H1 (cell line): ENCODE data around the gene SHISAL1. TPM values are rescaled to one million over a fixed set of nuclear protein-coding genes. Genes with fewer than 3 reads are reported as not detected.
A peak's percentile ranks its signal among the peaks of the same experiment; 100 is the strongest.

ENCODE experiments used
- CTCF ChIA-PET: fragments of 300-600 bp; sonication (Branson Sonifier 250); formaldehyde crosslinking; loops from one replicate; lab custom pipeline; 2021; ENCODE audit not compliant: partially characterized antibody; lab: Charles Lee
- POLR2A ChIA-PET: fragments of 300-600 bp; sonication (Branson Sonifier 250); formaldehyde crosslinking; loops from one replicate; lab custom pipeline; 2021; ENCODE audit warnings: inconsistent platforms; ENCODE audit not compliant: partially characterized antibody; lab: Charles Lee
- DNase-seq, 2 experiments: peaks; one replicate each; pipeline versions ENCODE4 v3.0.0 to v3.0.0-alpha.2; 2010 to 2022; ENCODE audit warnings: low spot score in 2 of 2, low read depth in 1 of 2, mixed read lengths in 1 of 2
- FAIRE-seq: peaks from 2 replicates; lab custom pipeline; 2011; peaks lifted over from hg19 to GRCh38; lab: Jason Lieb, UNC
- H2AFZ ChIP-seq: 2 replicates; pipeline ENCODE4 v1.8.1; 2012; ENCODE audit warnings: low read length, inconsistent platforms
- H2AK5ac ChIP-seq: 2 replicates; pipeline ENCODE4 v1.6.1; 2013; ENCODE audit warnings: low read depth, low read length
- H2BK120ac ChIP-seq: replicated peaks from 2 replicates; pipeline ENCODE3; 2013; ENCODE audit warnings: low read depth, low read length, inconsistent platforms
- H2BK12ac ChIP-seq: 2 replicates; pipeline ENCODE4 v1.6.1; 2013; ENCODE audit warnings: low read depth, low read length
- H2BK15ac ChIP-seq: 2 replicates; pipeline ENCODE4 v1.6.1; 2013; ENCODE audit warnings: low read length
- H2BK20ac ChIP-seq: 2 replicates; pipeline ENCODE4 v1.6.1; 2013; ENCODE audit warnings: low read length
- H2BK5ac ChIP-seq: 2 replicates; pipeline ENCODE4 v1.6.1; 2013; ENCODE audit warnings: low read depth, low read length
- H3K14ac ChIP-seq: 2 replicates; pipeline ENCODE4 v1.6.1; 2013; ENCODE audit warnings: inconsistent platforms; ENCODE audit not compliant: insufficient read length
- H3K18ac ChIP-seq: 2 replicates; pipeline ENCODE4 v1.6.1; 2013; ENCODE audit warnings: low read length; ENCODE audit errors: extremely low read depth
- H3K23ac ChIP-seq: 2 replicates; pipeline ENCODE4 v1.6.1; 2013; ENCODE audit warnings: inconsistent platforms; ENCODE audit not compliant: insufficient read length
- H3K23me2 ChIP-seq: 2 replicates; pipeline ENCODE4 v1.6.1; 2013; ENCODE audit warnings: low read depth, low read length
- H3K27ac ChIP-seq: 2 replicates; pipeline ENCODE4 v1.6.1; 2011; ENCODE audit warnings: low read depth, low read length, inconsistent platforms
- H3K27me3 ChIP-seq, 4 experiments: replicated peaks in 1 of 4; 1 replicate in 1 of 4; 2 replicates in 3 of 4; pipeline versions ENCODE4 v1.6.1 to v1.8.1; 2011 to 2013; ENCODE audit warnings: low read length in 3 of 4, mild to moderate bottlenecking in 3 of 4, inconsistent platforms in 2 of 4, mixed read lengths in 2 of 4, moderate library complexity in 1 of 4; ENCODE audit not compliant: control insufficient read depth in 3 of 4, insufficient read depth in 3 of 4; ENCODE audit errors: extremely low read depth in 1 of 4
- H3K36me3 ChIP-seq, 4 experiments: 2 replicates each; pipeline versions ENCODE4 v1.6.1 to v1.8.1; 2011 to 2013; ENCODE audit warnings: mild to moderate bottlenecking in 4 of 4, low read length in 3 of 4, moderate library complexity in 2 of 4, control low read depth in 1 of 4, inconsistent platforms in 1 of 4; ENCODE audit not compliant: insufficient read depth in 4 of 4, control insufficient read depth in 2 of 4
- H3K4ac ChIP-seq: replicated peaks from 2 replicates; pipeline ENCODE3; 2013; ENCODE audit warnings: low read length, low read depth, mixed read lengths, inconsistent platforms; ENCODE audit not compliant: insufficient read length
- H3K4me1 ChIP-seq, 4 experiments: replicated peaks in 1 of 4; 1 replicate in 1 of 4; 2 replicates in 3 of 4; pipeline versions ENCODE4 v1.6.1 to v1.8.1; 2011 to 2013; ENCODE audit warnings: low read length in 3 of 4, inconsistent platforms in 2 of 4, mixed read lengths in 1 of 4; ENCODE audit not compliant: insufficient read depth in 4 of 4, control insufficient read depth in 3 of 4
- H3K4me2 ChIP-seq, 2 experiments: 2 replicates each; pipeline versions ENCODE4 v1.6.1 to v1.8.1; 2011 to 2013; ENCODE audit warnings: low read depth in 2 of 2, low read length in 2 of 2, control low read depth in 1 of 2, inconsistent platforms in 1 of 2, mild to moderate bottlenecking in 1 of 2; ENCODE audit not compliant: insufficient read depth in 1 of 2
- H3K4me3 ChIP-seq, 4 experiments: fragments of 200-600, 300-600 bp in 1 of 4; sonication (generic), shearing (Covaris generic), sonication (Bioruptor Twin) in 1 of 4; 2 replicates each; pipeline versions ENCODE4 v1.5.1 to v1.8.1; 2011 to 2016; ENCODE audit warnings: low read length in 4 of 4, low read depth in 3 of 4, control low read depth in 2 of 4, inconsistent platforms in 2 of 4, mild to moderate bottlenecking in 2 of 4, mixed read lengths in 1 of 4, moderate library complexity in 1 of 4; ENCODE audit not compliant: insufficient read depth in 2 of 4; ENCODE audit errors: extremely low read depth in 1 of 4
- H3K56ac ChIP-seq: replicated peaks from 2 replicates; pipeline ENCODE3; 2013; ENCODE audit warnings: low read depth, mild to moderate bottlenecking, mixed read lengths, low read length, inconsistent platforms; ENCODE audit not compliant: insufficient read length
- H3K79me1 ChIP-seq: 2 replicates; pipeline ENCODE4 v1.6.1; 2013; ENCODE audit warnings: low read depth, low read length, control low read depth
- H3K79me2 ChIP-seq, 2 experiments: 2 replicates each; pipeline versions ENCODE4 v1.6.1 to v1.8.1; 2012 to 2013; ENCODE audit warnings: low read length in 2 of 2, mild to moderate bottlenecking in 2 of 2, inconsistent platforms in 1 of 2; ENCODE audit not compliant: insufficient read depth in 2 of 2, control insufficient read depth in 1 of 2
- H3K9ac ChIP-seq, 4 experiments: replicated peaks in 1 of 4; 1 replicate in 1 of 4; 2 replicates in 3 of 4; pipeline versions ENCODE4 v1.6.1 to v1.8.1; 2011 to 2013; ENCODE audit warnings: low read depth in 3 of 4, low read length in 3 of 4, control low read depth in 2 of 4, mild to moderate bottlenecking in 2 of 4, moderate library complexity in 2 of 4, inconsistent platforms in 1 of 4; ENCODE audit errors: extremely low read depth in 1 of 4
- H3K9me3 ChIP-seq, 2 experiments: 2 replicates each; pipeline versions ENCODE4 v1.6.1 to v1.8.1; 2012 to 2013; ENCODE audit warnings: mild to moderate bottlenecking in 2 of 2, moderate library complexity in 2 of 2, control low read depth in 1 of 2, inconsistent platforms in 1 of 2, low read depth in 1 of 2, low read length in 1 of 2, mixed read lengths in 1 of 2; ENCODE audit not compliant: insufficient read depth in 2 of 2
- H4K20me1 ChIP-seq, 2 experiments: replicated peaks in 1 of 2; 2 replicates each; pipeline versions ENCODE3 to v1.8.1; 2011 to 2013; ENCODE audit warnings: inconsistent platforms in 2 of 2, low read length in 2 of 2, mild to moderate bottlenecking in 1 of 2; ENCODE audit not compliant: insufficient read depth in 2 of 2, control insufficient read depth in 1 of 2
- H4K5ac ChIP-seq: 2 replicates; pipeline ENCODE4 v1.6.1; 2013; ENCODE audit warnings: low read length, low read depth, mixed read lengths, inconsistent platforms; ENCODE audit not compliant: insufficient read length
- H4K8ac ChIP-seq: 2 replicates; pipeline ENCODE4 v1.8.0; 2013; ENCODE audit warnings: mild to moderate bottlenecking, moderate library complexity, low read length, inconsistent platforms; ENCODE audit not compliant: insufficient read depth; ENCODE audit errors: extremely low read depth
- H4K91ac ChIP-seq: replicated peaks from 2 replicates; pipeline ENCODE3; 2013; ENCODE audit warnings: low read length, mixed read lengths, inconsistent platforms; ENCODE audit not compliant: insufficient read length
- ATF3 ChIP-seq: IDR thresholded peaks from 2 replicates; pipeline ENCODE4 v1.6.1; 2011; ENCODE audit warnings: low read depth, mild to moderate bottlenecking, low read length; ENCODE audit not compliant: insufficient read depth
- BRCA1 ChIP-seq: IDR thresholded peaks from 2 replicates; pipeline ENCODE4 v1.6.1; 2012; ENCODE audit warnings: low read depth, low read length, improper control_type of control experiment
- CHD2 ChIP-seq: IDR thresholded peaks from 2 replicates; pipeline ENCODE4 v1.6.1; 2012; ENCODE audit warnings: low read length, improper control_type of control experiment
- E2F6 ChIP-seq: IDR thresholded peaks from 2 replicates; pipeline ENCODE4 v1.6.1; 2012; ENCODE audit warnings: inconsistent platforms
- HDAC6 ChIP-seq: IDR thresholded peaks from one replicate; pipeline ENCODE4 v1.7.1; 2012; ENCODE audit warnings: low read depth, mild to moderate bottlenecking, inconsistent platforms, low read length, moderate library complexity
- MAFK ChIP-seq: IDR thresholded peaks from 2 replicates; pipeline ENCODE4 v1.6.1; 2012; ENCODE audit warnings: low read depth, mild to moderate bottlenecking, improper control_type of control experiment, low read length
- POLR2AphosphoS5 ChIP-seq: IDR thresholded peaks from 2 replicates; pipeline ENCODE4 v1.6.1; 2011; ENCODE audit warnings: low read depth, low read length
- RXRA ChIP-seq: IDR thresholded peaks from 2 replicates; pipeline ENCODE4 v1.6.1; 2011; ENCODE audit warnings: low read depth, mild to moderate bottlenecking, low read length, moderate library complexity; ENCODE audit not compliant: insufficient read depth
- SIN3A ChIP-seq, 2 experiments: IDR thresholded peaks in 1 of 2; conservative IDR thresholded peaks in 1 of 2; 2 replicates each; pipeline ENCODE4 v1.6.1; 2011 to 2012; ENCODE audit warnings: low read length in 2 of 2, improper control_type of control experiment in 1 of 2, low read depth in 1 of 2, mild to moderate bottlenecking in 1 of 2
- SIRT6 ChIP-seq: IDR thresholded peaks from one replicate; pipeline ENCODE4 v1.7.1; 2012; ENCODE audit warnings: low read length, inconsistent platforms
- TAF7 ChIP-seq: optimal IDR thresholded peaks from 2 replicates; pipeline ENCODE3; 2011; ENCODE audit warnings: low read depth, mild to moderate bottlenecking, inconsistent platforms, low read length, moderate library complexity, borderline replicate concordance
- WGBS, 2 experiments: shearing (Covaris generic) in 1 of 2; methylation state at CpG; one replicate each; pipeline versions ENCODE4 v1.1.6 to v1.1.7; 2013 to 2015; ENCODE audit warnings: low lambda C conversion rate in 2 of 2, mixed read lengths in 2 of 2, inconsistent platforms in 1 of 2, low coverage in 1 of 2, missing lambda C conversion rate in 1 of 2; ENCODE audit not compliant: insufficient replicate concordance in 2 of 2, insufficient coverage in 1 of 2, insufficient read length in 1 of 2; ENCODE audit errors: extremely low coverage in 1 of 2, missing lambda C conversion rate in 1 of 2; 5-methylcytosine and 5-hydroxymethylcytosine counted together
- polyA plus RNA-seq, 7 experiments: library from polyadenylated mRNA; depleted of rRNA in 3 of 7; stranded (reverse) in 5 of 7; unstranded in 2 of 7; fragments of >200 nt in 5 of 7; fragments of 200-250 nt in 2 of 7; gene quantifications; 1 replicate in 5 of 7; 2 replicates in 1 of 7; 4 replicates in 1 of 7; pipeline versions ENCODE4 v1.2.1 to v1.2.3, GENCODE V29; 2011 to 2013; ENCODE audit warnings: missing spikeins in 2 of 7, mixed read lengths in 2 of 7
- total RNA-seq: library from RNA; stranded (reverse); fragmentation: NEBNext Ultra II Directional; extraction: Animal tissue kit (Norgen Biotek cat#: 25700); gene quantifications from 2 replicates; pipeline ENCODE4 v1.2.1, GENCODE V29; 2021

The SHISAL1 gene
- total and polyA plus RNA-seq, 2 of the 8 experiments (the other 6 are each of a cell fraction or from before 2014, with no cell fraction given), result 3.7 to 5.8 TPM

GRCh38 chr22:44361391-44362126 lies 48.8 kb upstream of the SHISAL1 start:
- DNase-seq (no peak), FAIRE-seq (no peak)
- no peak overlapping the region for H3K18ac ChIP-seq
- H2BK15ac ChIP-seq, result no peak overlapping the region
- H2AFZ ChIP-seq, result no peak overlapping the region
- peaks cover 0 to 2% (median 0%) of the 10 kb centered on the region in 4 experiments; a peak in 2 of 7 replicates for H3K4me1 ChIP-seq
- peak overlapping the region; percentile 42 for H3K4ac ChIP-seq
- WGBS, 2 experiments, result 84% methylated on average over 12 of the region's 12 CpGs; no CpG with 5 or more reads in 1 of the 2 experiments
- POLR2A ChIA-PET, result no interaction called here
- H3K56ac ChIP-seq, result no peak overlapping the region
- no peak overlapping the region for H3K9ac ChIP-seq
- no peaks in the 10 kb centered on the region for H4K20me1 ChIP-seq
- no peak overlapping the region for H3K14ac ChIP-seq
- no peak overlapping the region for H4K5ac ChIP-seq
- no peak overlapping the region for H2BK5ac ChIP-seq
- H3K4me3 ChIP-seq, result no peak overlapping the region
- H2BK120ac ChIP-seq, result no peak overlapping the region
- no peak overlapping the region for H4K91ac ChIP-seq
- TF ChIP-seq E2F6 (no peak), ATF3 (no peak), POLR2AphosphoS5 (no peak), RXRA (no peak), HDAC6 (no peak), MAFK (no peak), SIRT6 (no peak), BRCA1 (no peak), SIN3A (conservative IDR thresholded peaks at IDR 0.05 in 1 of 2, IDR thresholded peaks at IDR 0.05 in 1 of 2; ENCODE audit: low read depth in 1 of 2, low read length in 2 of 2) (no peak), CHD2 (no peak), TAF7 (no peak)
- TF ChIP-seq, all 59 proteins: peak for 0
- Histone ChIP-seq H3K79me1 (no peaks in the 10 kb centered on the region), H3K4me2 (no peak overlapping the region), H2BK20ac (no peak overlapping the region), H3K27ac (no peak overlapping the region), H3K79me2 (no peaks in the 10 kb centered on the region), H3K36me3 (no peaks in the 10 kb centered on the region), H2BK12ac (no peak overlapping the region), H3K9me3 (no peaks in the 10 kb centered on the region), H2AK5ac (no peak overlapping the region), H3K23ac (no peak overlapping the region), H4K8ac (no peak overlapping the region; the same call in 1 of the 2 replicates), H3K27me3 (no peaks in the 10 kb centered on the region), H3K23me2 (no peaks in the 10 kb centered on the region)
- CTCF ChIA-PET, result interaction anchor here (1.5 to 2.1 kb wide), 4 partner anchors 8 to 276 kb away, joined by 3 to 16 read pairs (median 5); no protein-coding TSS in a partner anchor
